Tibial nerve (tissue), 3 donors: Measurements from ENCODE around the gene VAMP3.

ENCODE experiments used
- CTCF ChIP-seq, 5 experiments: fragments of 200-600 bp in 3 of 5; fragments of 450-650 bp in 2 of 5; sonication (generic) in 3 of 5; IDR thresholded peaks; one replicate each; pipeline ENCODE4 v1.5.1; 2016 to 2019; ENCODE audit warnings: antibody characterized with exemption in 5 of 5, mild to moderate bottlenecking in 3 of 5, moderate library complexity in 2 of 5
- POLR2A ChIP-seq, 2 donors: fragments of 450-650 bp; IDR thresholded peaks; one replicate each; pipeline ENCODE4 v1.6.1; 2017; ENCODE audit warnings: antibody characterized with exemption in 2 of 2, mild to moderate bottlenecking in 2 of 2, moderate library complexity in 2 of 2

- TF ChIP-seq POLR2A (IDR thresholded peaks at IDR 0.05) (no peak), CTCF (IDR thresholded peaks at IDR 0.05) (no peak)
Measured at GRCh38 chr1:7769673-7770412, 1.3 kb upstream of the VAMP3 start.
